Forelimb muscle (tissue), 1 donor: ENCODE results near the gene LRRC39. TPM values are rescaled to one million over a fixed set of nuclear protein-coding genes. Genes with fewer than 3 reads are reported as not detected.
"Not testable (repeated sequence)": the region's sequence is repeated elsewhere in the genome, so short reads cannot be mapped to it uniquely, and the experiment has no call there.

Experiments
- DNase-seq: peaks from one replicate; pipeline ENCODE4 v3.0.0-alpha.2; 2013; ENCODE audit warnings: low read depth
- polyA plus RNA-seq: library from polyadenylated mRNA; unstranded; fragments of 120-200 nt; gene quantifications from one replicate; pipeline ENCODE4 v1.2.1, GENCODE V29; 2013; ENCODE audit not compliant: insufficient read length

LRRC39 gene
- 227 TPM for polyA plus RNA-seq

DNA sequence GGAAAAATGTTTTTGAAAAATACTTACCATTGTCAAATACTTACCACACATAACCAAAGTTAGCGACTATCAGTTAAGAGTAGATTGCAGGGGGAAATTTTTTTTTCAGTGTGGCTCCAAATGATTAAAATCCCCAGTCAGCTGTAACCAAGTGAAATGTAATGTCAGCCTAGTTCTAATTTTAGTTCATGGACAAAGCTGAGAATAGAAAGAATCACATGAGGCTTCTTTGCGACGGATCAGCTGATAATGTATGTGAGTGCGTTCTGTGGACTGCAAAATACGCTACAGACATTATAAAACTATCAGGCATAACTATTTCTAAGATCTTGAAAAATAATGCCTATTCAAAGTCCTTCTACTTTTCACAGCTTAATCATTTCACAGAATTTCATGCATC is at the start of gene LRRC39:
TSS of gene LRRC39 (minus strand) at position 166 of the 400 bp plus-strand sequence. CDS start 9,740 bp downstream, outside the sequence.
- no peak for DNase-seq

DNA sequence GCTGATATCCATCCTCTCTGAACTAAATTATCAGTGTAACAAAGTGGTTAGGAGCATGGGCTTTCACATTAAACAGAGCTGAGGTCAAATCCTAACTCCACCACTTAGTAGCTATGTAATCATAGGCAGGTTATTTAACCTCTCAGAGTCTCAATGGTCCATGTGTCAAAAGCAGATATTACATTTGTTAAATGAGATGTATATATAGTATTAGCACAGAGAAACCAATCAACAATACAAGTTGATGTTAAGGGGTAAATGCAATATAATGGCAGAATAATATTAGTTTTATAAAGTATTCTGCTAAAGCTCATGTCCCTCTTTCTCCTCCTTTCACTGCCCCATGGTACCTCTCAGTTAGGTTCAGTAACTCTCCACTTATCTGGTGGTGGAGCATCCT is 44.4 kb upstream of the LRRC39 start:
- no peak for DNase-seq

DNA sequence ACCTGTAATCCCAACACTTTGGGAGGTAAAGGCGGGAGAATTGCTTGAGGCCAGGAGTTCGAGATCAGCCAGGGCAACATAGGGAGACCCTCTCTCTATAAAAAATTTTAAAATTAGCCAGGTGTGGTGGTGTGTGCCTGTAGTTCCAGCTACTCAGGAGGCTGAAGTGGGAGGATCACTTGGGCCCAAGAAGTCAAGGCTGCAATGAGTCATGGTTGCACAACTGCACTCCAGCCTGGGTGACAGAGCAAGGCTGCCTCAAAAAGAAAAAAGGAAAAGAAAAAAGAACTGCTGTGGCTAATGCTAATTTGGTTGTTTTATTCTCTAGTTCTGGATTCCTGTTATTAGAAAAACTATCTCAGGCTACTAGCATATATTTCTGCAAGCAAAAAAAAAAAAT is 41.8 kb upstream of the LRRC39 start:
- no peak for DNase-seq

DNA sequence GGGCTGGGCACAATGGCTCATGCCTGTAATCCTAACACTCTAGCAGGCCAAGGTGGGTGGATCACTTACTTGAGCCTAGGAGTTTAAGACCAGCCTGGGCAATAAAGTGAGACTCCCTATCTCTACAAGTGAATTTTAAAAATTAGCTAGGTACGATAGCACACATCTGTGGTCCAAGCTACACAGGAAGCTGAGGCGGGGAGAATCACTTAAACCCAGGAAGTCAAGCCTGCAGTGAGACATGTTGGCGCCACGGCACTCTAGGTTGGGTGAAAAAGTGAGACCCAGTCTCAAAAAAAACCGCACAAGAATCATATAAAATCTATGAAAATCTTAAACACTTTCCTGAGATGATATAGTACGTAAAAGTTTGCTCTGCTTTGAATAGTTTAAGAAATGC is 41.4 kb upstream of the LRRC39 start:
- no peak for DNase-seq

DNA sequence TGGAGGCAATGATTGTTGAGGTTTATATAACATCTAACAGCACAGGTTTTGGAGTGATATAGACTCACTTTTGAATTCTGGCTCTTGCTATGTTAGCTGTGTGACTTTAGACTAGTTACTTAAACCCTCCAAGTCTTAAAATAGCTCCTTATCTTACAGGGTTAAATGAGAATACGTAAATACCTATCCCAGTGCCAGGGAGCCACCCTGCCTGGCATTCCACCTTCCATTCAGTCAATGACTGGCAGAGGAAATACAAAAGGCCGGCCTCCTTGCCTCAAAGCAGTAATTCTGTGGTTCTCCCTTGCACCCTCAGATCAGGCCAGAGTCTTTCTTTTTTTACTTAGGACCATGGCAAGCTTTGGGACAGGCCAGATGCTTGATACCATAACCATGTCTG is 39.8 kb upstream of the LRRC39 start:
- no peak for DNase-seq

DNA sequence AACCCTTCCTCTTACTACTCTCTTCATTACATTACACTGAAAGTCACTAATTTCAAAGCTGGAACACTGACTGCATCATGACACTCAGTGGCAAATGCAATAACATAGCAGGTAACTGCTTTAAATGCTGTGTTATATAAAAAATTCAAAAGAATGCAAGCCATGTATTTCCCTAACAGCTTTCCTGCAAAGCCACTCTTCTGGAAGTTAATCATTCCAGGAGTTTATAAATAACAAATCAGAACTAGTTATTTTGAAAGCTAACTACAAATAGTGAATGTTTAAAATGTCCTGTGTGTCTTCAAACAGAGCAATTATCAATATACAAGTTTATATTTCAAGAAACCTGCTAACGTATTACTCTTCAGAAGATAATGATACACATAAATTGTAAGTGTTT is 37.0 kb upstream of the LRRC39 start:
- DNase-seq, result no peak

- DNase-seq, result no peak
Measured at GRCh38 chr1:100213141-100213540, 35.1 kb upstream of the LRRC39 start.

- no peak for DNase-seq
Measured at GRCh38 chr1:100206301-100206700, 28.2 kb upstream of the LRRC39 start.

- not testable (repeated sequence) for DNase-seq
Measured at GRCh38 chr1:100205593-100205992, 27.5 kb upstream of the LRRC39 start.

DNA sequence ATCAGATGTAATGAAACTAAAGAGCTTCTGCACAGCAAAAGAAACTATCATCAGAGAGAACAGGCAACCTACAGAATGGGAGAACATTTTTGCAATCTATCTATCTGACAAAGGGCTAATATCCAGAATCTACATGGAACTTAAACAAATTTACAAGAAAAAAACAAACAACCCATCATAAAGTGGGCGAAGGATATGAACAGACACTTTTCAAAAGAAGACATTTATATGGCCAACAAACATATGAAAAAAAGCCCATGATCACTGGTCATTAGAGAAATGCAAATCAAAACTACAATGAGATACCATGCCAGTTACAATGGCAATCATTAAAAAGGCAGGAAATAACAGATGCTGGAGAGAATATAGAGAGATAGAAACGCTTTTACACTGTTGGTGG is 27.0 kb upstream of the LRRC39 start:
- not testable (repeated sequence) for DNase-seq

DNA sequence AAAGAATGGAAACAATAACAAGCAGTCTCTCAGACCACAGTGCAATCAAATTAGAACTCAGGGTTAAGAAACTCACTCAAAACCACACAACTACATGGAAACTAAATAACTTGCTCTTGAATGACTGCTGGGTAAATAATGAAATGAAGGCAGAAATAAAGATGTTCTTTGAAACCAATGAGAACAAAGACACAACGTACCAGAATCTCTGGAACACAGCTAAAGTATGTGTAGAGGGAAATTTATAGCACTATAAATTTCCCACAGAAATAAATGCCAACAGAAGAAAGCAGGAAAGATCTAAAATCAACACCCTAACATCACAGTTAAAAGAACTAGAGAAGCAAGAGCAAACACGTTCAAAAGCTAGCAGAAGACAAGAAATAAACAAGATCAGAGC is 24.6 kb upstream of the LRRC39 start:
- not testable (repeated sequence) for DNase-seq

DNA sequence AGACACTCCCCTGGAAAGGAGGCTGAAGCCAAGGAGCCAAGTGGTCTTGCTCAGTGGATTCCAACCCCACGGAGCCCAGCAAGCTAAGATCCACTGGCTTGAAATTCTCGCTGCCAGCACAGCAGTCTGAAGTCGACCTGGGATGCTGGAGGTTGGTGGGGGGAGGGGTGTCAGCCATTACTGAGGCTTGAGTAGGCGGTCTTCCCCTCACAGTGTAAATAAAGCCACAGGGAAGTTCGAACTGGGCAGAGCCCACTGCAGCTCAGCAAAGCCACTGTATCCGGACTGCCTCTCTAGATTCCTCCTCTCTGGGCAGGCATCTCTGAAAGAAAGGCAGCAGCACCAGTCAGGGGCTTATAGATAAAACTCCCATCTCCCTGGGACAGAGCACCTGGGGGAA is 22.0 kb upstream of the LRRC39 start:
- not testable (repeated sequence) for DNase-seq

DNA sequence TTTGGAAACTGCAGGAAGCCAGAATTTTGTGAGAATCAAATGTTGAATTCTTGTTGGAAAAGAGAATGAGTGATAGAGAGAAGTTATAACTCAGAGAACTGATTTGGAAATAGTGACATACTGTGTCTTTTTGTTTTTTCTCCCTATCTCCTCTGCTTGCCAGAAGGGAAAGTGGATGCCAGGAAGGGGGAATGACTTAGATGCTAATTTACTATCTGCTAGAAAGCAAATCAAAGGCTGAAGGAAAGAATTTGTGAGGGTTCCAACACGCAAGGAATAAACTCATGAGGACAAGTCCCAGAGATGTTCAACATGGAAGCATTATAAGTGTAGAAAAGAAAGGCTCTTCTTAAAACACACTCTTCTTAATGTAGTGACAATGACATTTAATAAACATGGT is 20.5 kb upstream of the LRRC39 start:
- no peak for DNase-seq

DNA sequence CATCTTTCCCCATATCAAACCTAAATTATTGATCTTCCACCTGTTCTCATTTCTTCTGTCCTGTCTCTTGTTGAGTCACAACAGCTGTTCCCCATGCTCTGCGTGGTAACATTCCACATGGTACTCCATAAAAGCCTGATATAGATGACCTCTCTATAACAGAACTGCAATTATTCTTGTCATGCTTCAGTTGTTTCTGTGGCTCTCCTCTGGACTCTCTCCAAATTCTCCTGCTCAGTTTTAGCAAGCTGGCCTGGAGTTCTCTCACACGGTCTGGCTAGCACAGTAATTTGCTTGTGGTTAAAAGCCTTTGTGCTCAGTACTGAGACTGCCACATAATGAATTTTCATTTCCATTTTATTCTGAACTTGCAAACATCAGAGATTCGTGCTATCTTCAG is 10.6 kb upstream of the LRRC39 start:
- no peak for DNase-seq

GRCh38 chr1:100187912-100188311 is 9.9 kb upstream of the LRRC39 start:
- DNase-seq, result no peak

- no peak for DNase-seq
Measured at GRCh38 chr1:100184536-100184935, 6.5 kb upstream of the LRRC39 start.

- no peak for DNase-seq
Measured at GRCh38 chr1:100183370-100183769, 5.3 kb upstream of the LRRC39 start.

GRCh38 chr1:100177295-100178041 is 588 bp downstream of the LRRC39 start:
- DNase-seq, result no peak

- no peak for DNase-seq
Measured at GRCh38 chr1:100168051-100168450, 10.0 kb downstream of the LRRC39 start.

- DNase-seq, result no peak
Measured at GRCh38 chr1:100164702-100165101, 13.4 kb downstream of the LRRC39 start.

- no peak for DNase-seq
Measured at GRCh38 chr1:100164216-100164615, 13.8 kb downstream of the LRRC39 start.

DNA sequence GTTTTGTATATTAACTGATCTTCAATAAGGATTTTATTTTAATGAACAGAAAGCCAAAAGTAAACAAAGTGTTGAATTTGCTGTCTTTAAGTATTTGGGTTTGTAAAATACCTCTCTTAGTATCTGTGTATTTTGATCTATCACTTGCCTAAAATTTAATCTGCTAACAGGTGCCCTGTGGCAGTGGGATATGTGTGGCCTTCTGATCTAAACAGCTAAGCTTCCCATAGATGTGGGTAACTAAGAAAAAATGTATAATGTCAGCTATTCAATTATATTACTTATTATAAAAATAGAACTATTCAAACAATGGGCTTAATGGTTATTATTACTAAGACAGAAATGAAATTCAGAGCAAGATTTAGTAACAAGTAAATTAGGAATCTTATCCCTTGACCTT is 15.2 kb downstream of the LRRC39 start:
- no peak for DNase-seq

GRCh38 chr1:100152271-100152670 is 25.8 kb downstream of the LRRC39 start:
- DNase-seq, result no peak

DNA sequence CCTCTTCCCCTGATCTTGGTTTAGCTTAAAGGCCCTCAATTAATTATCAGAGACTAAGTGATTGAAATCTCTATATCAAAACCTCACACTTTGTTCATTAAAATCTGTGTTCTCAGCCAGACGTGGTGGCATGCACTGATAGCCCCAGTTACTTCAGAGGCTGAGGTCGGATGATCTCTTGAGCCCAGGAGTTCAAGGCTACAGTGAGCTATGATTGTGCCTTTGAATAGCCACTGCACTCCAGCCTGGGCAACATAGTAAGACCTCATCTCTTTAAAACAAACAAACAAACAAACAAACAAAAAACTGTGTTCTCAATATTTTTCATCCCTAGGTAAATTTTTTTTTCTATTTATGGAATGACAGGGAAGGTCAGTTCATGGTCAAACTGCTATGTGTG is 26.4 kb downstream of the LRRC39 start:
- no peak for DNase-seq
